SJSA1 (cell line): ENCODE data around the gene DACH1. TPM values are rescaled to one million over a fixed set of nuclear protein-coding genes. Genes with fewer than 3 reads are reported as not detected.

ENCODE experiments used
- DNase-seq, 2 experiments: peaks; one replicate each; pipeline ENCODE4 v3.0.0-alpha.2; 2015 to 2020; ENCODE audit warnings: low spot score in 2 of 2, low read depth in 1 of 2
- H3K27ac ChIP-seq: fragments of 250-450 bp; sonication (Bioruptor Pico); 2 replicates; pipeline ENCODE4 v1.5.1; 2020; ENCODE audit warnings: mild to moderate bottlenecking, moderate library complexity
- H3K27me3 ChIP-seq: fragments of 250-450 bp; sonication (Bioruptor Pico); replicated peaks from 2 replicates; pipeline ENCODE4 v1.5.1; 2020; ENCODE audit warnings: mild to moderate bottlenecking, moderate library complexity
- H3K36me3 ChIP-seq: fragments of 250-450 bp; sonication (Bioruptor Pico); 2 replicates; pipeline ENCODE4 v1.5.1; 2020; ENCODE audit warnings: mild to moderate bottlenecking
- H3K4me1 ChIP-seq: fragments of 250-450 bp; sonication (Bioruptor Pico); replicated peaks from 2 replicates; pipeline ENCODE4 v1.6.1; 2021; ENCODE audit warnings: mild to moderate bottlenecking
- H3K4me3 ChIP-seq: fragments of 250-450 bp; sonication (Bioruptor Pico); 2 replicates; pipeline ENCODE4 v1.5.1; 2020; ENCODE audit warnings: mild to moderate bottlenecking
- H3K9me3 ChIP-seq: fragments of 250-450 bp; sonication (Bioruptor Pico); replicated peaks from 2 replicates; pipeline ENCODE4 v1.5.1; 2020; ENCODE audit warnings: mild to moderate bottlenecking
- total RNA-seq: library from RNA; depleted of rRNA; stranded (reverse); fragments of >200 nt; shearing (Covaris generic); gene quantifications from 2 replicates; pipeline ENCODE4 v1.2.3, GENCODE V29; 2014

The DACH1 gene
- total RNA-seq, 1 experiment from 2014 or later: not detected

DNA sequence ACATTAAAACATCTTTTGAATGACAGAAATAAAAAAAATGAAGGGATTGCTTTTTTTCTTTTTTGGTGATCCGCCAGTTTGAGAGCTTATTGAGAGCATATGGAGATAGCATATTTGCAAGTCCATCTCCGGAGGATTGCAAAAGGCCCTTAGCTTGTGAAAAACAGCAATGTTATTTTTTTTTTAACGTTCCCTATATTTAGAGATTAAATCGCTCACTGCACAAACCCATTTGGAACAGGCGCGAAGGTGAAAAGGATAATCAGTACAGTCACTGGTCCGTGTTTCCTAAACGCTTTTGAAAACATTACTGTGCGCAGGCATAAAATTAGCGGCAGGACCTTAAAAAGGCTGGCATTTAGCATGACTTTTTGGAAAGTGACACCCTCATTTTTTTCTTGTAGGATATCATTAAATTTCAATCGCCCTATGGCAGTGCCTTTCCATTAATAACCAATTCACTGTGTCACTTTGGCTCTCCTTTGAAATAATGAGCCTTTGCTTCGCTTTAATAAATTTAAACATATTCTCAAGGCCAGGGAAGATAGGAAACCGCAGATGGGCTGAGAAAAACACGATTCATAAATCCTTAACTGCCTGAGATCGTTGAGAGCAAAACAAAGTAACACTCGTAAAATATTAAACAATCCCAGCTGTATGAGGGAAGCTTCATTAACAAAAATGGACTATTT, 342.2 kb downstream of the DACH1 start:
- Histone ChIP-seq H3K9me3 (no peaks in the 10 kb centered on the region), H3K4me3 (no peak overlapping the region), H3K36me3 (no peaks in the 10 kb centered on the region), H3K27ac (no peak overlapping the region), H3K4me1 (no peaks in the 10 kb centered on the region), H3K27me3 (no peaks in the 10 kb centered on the region)
- DNase-seq: no peak

DNA sequence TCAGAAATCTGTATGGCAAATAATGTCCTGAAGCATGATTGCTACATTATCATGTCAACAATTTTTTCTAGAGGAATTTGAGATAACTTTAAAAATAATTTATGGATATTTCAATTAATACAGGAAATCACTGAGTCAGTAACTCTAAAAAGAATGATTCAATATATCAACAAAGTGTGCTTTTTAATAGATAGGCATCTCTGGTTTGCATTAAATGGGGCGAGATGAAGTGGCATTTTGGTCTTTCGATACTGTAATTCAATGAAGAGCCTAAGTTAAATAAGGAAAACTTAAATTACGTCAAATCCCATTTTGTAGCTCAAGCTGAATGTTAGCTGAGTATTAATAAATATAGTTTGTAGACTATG, 342.8 kb downstream of the DACH1 start:
- Histone ChIP-seq H3K9me3 (no peaks in the 10 kb centered on the region), H3K4me3 (no peak overlapping the region), H3K27me3 (no peaks in the 10 kb centered on the region), H3K4me1 (no peaks in the 10 kb centered on the region), H3K27ac (no peak overlapping the region), H3K36me3 (no peaks in the 10 kb centered on the region)
- DNase-seq: no peak

DNA sequence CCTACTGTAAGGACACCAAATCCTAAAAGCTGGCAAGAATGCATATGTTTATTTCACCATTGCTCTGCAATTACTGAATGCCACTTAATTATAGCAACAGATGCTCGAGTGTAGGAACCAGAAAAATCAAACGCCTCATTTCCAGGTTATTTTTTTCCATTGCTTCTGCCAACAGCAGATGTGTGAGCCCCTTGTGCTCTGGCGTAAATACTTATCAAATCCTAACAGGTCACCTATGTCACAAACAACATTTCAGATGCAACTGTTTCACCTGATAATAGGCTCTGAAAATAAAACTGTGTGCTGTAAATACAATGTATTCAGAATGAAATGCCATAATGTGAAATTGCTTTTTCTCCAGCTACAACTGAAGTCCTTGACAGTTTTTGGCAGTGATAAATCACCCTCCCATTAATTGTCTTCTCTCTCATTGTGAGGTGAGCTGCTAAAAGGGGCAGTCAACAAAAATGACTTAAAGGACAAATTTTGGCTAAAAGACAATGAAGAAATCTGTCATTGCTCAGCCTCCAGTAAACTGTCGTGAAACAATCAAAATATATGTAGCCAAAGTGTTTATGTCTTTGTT, 344.0 kb downstream of the DACH1 start:
- DNase-seq: no peak
- H3K36me3 ChIP-seq: no peaks in the 10 kb centered on the region

DNA sequence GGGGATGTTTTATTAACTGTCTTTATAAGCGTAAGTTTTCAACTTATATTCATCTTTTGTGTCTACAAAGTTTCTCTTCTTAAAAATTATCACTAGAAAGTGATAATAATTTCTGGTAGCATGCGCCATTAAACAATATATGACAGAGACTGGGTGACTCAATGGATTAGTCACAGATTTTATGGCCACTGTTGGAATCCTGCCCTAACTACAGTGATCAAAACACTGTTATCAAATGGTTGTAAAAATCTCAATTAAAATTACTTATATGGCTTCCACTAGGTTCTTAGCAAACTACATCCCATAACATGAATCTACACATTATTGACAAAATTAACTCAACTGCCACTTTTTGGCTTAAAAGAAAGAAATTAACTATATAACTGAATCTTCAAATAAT, 350.0 kb downstream of the DACH1 start:
- Histone ChIP-seq H3K27me3 (no peaks in the 10 kb centered on the region), H3K9me3 (no peaks in the 10 kb centered on the region), H3K4me1 (no peaks in the 10 kb centered on the region), H3K4me3 (no peak overlapping the region), H3K36me3 (no peaks in the 10 kb centered on the region), H3K27ac (no peak overlapping the region)
- DNase-seq: no peak

More for the DNA sequence above, 344.0 kb downstream of the DACH1 start:
- no peaks in the 10 kb centered on the region for H3K9me3 ChIP-seq
- no peak overlapping the region for H3K27ac ChIP-seq
- H3K4me1 ChIP-seq: no peaks in the 10 kb centered on the region
- no peak overlapping the region for H3K4me3 ChIP-seq
- no peaks in the 10 kb centered on the region for H3K27me3 ChIP-seq

DNA sequence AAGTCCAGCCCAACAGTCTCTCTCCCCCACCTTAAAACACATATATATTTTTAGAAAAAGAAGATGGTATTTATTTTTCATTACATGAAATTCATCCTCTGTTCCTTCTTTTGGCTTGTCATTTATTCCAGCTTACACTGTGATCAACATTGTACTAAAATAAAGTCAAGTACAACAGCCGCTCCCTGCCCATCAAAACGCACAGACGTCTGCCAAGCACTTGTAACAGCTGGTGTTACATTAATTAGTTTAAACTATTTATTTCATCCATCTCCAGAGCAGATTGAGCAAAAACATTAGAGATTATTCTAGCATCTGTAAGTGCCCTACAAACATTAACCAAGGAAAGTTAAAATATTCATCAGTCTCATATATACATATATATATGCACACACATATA, 350.5 kb downstream of the DACH1 start:
- Histone ChIP-seq H3K4me1 (no peaks in the 10 kb centered on the region), H3K27me3 (no peaks in the 10 kb centered on the region), H3K36me3 (no peaks in the 10 kb centered on the region), H3K9me3 (no peaks in the 10 kb centered on the region), H3K4me3 (no peak overlapping the region), H3K27ac (no peak overlapping the region)
- DNase-seq: no peak

DNA sequence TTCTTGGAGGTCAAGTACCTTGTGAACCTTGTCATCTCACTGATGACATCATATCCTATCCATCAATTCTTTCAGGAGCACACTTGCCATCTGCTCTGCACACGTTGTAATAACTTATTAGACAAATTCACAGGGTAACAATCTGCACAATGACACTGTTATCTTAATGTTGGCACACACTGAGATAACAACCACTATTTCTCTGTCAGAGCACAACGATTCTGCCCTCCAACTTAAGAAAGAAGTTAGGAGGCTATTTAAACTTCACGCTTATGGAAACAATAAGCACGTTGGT, 351.3 kb downstream of the DACH1 start:
- H3K27ac ChIP-seq: no peak overlapping the region
- H3K36me3 ChIP-seq: no peaks in the 10 kb centered on the region
- no peak for DNase-seq
- no peaks in the 10 kb centered on the region for H3K4me1 ChIP-seq
- no peaks in the 10 kb centered on the region for H3K27me3 ChIP-seq
- no peaks in the 10 kb centered on the region for H3K9me3 ChIP-seq
- H3K4me3 ChIP-seq: no peak overlapping the region

DNA sequence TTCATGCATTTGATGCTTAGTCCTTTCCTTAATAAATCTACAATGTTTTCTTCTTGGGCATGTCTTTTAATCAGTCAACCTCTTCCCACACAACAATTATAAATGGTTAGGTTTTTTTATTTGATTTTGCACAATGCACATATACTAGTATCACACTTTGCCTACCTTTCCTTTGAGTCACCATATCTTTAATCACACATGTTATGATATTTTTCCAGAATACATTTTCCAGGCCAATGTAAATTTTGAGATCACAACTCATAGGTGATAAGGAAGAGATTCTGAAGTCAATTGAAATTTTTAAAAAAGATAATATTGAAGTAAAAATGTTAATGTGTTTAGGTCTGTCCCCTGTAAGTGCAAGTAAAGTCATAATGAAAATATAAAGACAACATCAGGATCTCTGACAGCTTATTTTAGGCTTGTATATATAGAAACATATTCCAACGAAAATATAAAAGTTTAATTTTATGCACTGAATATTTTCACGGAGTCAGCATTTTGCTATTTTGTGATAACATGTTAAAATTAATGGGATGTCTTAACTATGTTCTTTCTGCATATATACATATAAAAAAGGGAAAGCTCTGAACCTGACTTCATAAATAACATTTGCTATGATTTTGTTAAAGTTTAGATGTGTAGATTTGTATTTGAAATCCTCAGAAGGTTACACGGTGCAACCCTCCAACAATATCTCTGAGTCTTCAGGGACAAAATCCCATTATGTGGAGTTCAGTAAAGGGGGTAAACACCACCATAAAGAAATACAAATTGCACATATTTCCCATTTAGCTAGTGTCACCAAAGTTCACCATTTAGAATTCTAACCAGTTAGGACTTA, 351.9 kb downstream of the DACH1 start:
- no peak for DNase-seq
- Histone ChIP-seq H3K4me1 (no peaks in the 10 kb centered on the region), H3K36me3 (no peaks in the 10 kb centered on the region), H3K9me3 (no peaks in the 10 kb centered on the region), H3K4me3 (no peak overlapping the region), H3K27ac (no peak overlapping the region), H3K27me3 (no peaks in the 10 kb centered on the region)

DNA sequence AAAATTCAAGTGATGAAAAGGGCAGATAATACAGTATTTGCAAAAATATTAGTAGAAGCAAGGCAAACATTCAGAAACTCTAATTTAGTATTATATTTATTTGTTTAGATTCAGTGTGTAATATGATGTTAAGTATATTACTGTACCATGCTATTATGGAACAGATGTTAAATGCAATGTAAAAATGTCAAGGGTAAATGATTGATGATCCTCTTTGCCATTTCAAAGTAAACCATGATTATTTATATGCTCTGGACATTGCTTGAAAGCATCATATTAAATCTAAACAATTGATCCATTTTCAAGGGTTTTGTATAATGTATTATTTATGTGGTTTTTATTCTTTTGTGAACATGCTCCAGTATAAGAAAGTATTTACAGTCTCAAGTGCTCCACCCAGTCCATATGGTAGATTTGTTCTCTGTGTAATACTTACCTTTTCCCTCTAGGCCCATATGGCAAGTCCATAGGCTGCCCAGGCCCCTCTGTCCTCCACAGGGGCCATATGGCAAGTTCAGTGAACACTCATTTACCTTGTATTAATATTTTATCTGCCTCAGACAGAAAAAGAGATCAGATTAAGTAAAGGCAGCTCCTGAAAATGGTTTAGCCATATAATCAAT, 353.5 kb downstream of the DACH1 start:
- DNase-seq: no peak
- Histone ChIP-seq H3K36me3 (no peaks in the 10 kb centered on the region), H3K27ac (no peak overlapping the region), H3K4me1 (no peaks in the 10 kb centered on the region), H3K27me3 (no peaks in the 10 kb centered on the region), H3K4me3 (no peak overlapping the region), H3K9me3 (no peaks in the 10 kb centered on the region)

DNA sequence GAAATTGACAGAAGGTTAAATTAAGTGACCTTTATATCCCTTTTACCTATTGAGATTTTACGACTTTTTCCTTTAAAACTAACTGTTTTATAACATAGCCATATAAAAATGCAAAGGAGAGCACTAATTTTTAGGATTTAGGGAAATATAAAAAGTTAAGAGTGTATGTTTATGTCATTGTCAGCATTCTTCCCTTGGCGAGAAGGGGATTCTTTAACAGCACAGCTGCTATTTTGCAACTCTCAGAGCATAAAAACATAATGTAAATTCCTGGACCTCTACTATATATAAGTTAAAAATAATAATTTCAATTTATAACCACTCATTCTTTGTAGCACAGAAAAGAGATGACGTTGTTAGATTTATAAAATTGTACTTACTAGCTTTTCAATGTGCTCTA, 363.2 kb downstream of the DACH1 start:
- Histone ChIP-seq H3K36me3 (no peaks in the 10 kb centered on the region), H3K4me3 (no peak overlapping the region), H3K4me1 (no peaks in the 10 kb centered on the region), H3K9me3 (no peaks in the 10 kb centered on the region), H3K27ac (no peak overlapping the region), H3K27me3 (no peaks in the 10 kb centered on the region)
- DNase-seq: no peak

DNA sequence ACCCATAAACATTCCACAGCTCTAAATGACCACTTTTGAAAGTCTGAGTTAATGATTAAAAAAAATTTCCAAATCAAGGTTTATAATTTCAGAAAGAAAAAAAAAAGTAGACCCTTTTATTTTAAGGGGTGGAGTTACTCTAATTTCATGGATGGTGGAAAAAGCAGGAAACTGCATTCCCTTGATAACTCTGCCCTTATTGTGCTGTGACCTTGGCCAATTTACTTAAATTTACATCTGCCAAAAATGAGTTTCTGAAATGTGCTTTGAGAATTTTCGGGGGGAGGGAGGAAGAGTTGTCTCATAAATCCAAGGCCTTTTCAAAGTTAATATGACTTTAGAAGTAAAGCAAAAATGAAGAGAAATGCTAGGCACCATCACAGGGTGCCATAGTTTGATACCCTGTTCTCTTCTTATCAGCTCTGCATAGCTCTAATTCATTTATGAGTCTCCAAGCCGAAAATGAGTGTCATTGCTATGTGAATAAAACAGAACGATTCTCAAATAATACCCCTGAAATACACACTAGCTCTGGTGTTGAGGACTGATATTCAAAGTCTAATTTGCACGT, 367.0 kb downstream of the DACH1 start:
- Histone ChIP-seq H3K36me3 (no peaks in the 10 kb centered on the region), H3K27me3 (no peaks in the 10 kb centered on the region), H3K9me3 (no peaks in the 10 kb centered on the region), H3K4me1 (no peaks in the 10 kb centered on the region), H3K27ac (no peak overlapping the region), H3K4me3 (no peak overlapping the region)
- no peak for DNase-seq

DNA sequence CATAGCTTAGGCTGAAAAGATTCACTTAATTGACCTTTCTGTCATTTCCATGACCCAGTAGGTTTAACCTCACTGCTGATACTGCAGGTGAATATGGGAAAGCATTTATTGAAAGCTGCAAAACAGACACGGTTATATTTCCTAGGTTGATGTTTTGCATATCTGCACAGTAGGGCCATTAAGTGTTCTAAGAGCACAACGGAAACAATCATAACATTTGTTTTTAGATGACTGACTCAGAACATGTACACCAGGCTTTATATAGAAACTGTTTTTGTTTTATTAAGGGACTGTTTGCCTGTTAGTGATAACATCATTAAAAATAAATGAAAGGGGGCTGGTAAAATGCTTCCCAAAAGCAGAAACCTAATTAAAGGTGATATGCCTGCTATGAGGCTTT, 367.8 kb downstream of the DACH1 start:
- Histone ChIP-seq H3K36me3 (no peaks in the 10 kb centered on the region), H3K4me3 (no peak overlapping the region)
- no peak for DNase-seq

DNA sequence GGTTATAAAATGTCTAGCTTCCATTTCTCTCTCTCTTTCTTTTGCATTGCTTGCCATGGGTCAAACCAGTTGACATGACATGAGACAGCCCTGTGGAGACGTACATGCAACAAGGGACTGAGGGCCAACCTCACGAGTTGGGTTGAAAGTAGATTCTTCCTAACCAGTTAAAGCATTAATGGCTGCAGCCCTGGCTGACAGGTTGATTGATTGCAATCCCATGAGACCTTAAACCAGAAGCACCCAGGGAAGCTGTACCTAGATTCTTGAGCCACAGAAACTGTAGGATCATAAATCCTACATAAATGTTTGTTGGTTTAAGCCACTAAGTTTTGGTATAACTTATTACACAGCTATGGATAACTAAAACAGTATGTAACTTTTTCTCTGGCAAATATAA, 373.8 kb downstream of the DACH1 start:
- Histone ChIP-seq H3K27me3 (no peaks in the 10 kb centered on the region), H3K4me1 (no peaks in the 10 kb centered on the region), H3K4me3 (no peak overlapping the region), H3K9me3 (no peaks in the 10 kb centered on the region), H3K27ac (no peak overlapping the region), H3K36me3 (no peaks in the 10 kb centered on the region)
- DNase-seq: no peak

More for the DNA sequence above, 367.8 kb downstream of the DACH1 start:
- Histone ChIP-seq H3K4me1 (no peaks in the 10 kb centered on the region), H3K27ac (no peak overlapping the region), H3K27me3 (no peaks in the 10 kb centered on the region), H3K9me3 (no peaks in the 10 kb centered on the region)

DNA sequence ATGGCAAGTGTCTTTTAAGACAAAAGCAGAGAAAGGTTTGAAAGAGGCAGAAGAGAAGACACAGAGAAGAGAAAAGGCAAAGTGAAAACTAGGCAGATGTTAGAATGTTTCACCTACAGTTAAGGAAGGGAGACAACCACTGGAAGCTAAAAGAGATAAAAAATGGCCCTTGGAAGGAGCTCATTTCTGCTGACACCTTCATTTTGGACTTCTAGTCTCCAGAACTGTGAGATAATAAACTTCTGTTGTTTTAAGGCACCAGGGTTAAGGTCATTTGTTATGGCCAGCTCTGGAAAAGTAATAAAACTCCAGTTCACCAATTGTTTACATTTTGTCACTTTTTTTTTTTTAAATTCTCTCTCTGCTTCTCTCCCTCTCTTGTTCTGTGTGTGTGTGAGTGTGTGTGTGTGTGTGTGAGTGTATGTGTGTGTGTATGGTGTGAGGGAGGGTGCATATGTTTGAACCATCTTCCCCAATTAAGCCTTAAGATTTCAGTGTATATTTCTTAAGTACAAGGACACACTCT, 374.6 kb downstream of the DACH1 start:
- Histone ChIP-seq H3K27ac (no peak overlapping the region), H3K36me3 (no peaks in the 10 kb centered on the region), H3K4me3 (no peak overlapping the region), H3K27me3 (no peaks in the 10 kb centered on the region), H3K9me3 (no peaks in the 10 kb centered on the region), H3K4me1 (no peaks in the 10 kb centered on the region)
- DNase-seq: no peak

DNA sequence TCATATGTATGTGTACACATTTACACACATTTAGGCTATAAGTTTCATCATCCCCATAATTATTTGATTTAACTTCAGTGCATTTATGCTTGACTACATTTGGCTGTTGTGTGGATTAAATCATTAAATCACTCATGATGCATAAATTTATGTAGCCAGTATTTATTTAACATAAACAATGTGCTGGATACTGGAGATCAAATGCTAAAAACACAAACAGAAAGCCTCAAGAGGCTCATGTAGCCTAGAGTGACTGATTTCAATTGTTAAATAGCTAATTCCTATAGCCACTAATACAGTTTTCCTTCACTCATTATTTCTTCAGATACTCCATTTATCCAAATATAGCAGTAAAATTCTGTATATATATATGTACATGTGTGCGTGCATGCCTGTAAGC, 376.0 kb downstream of the DACH1 start:
- Histone ChIP-seq H3K9me3 (no peaks in the 10 kb centered on the region), H3K36me3 (no peaks in the 10 kb centered on the region), H3K27ac (no peak overlapping the region), H3K4me1 (no peaks in the 10 kb centered on the region), H3K27me3 (no peaks in the 10 kb centered on the region), H3K4me3 (no peak overlapping the region)
- no peak for DNase-seq
